K562 (cell line): ENCODE measurements around the gene ABHD5. TPM values are rescaled to one million over a fixed set of nuclear protein-coding genes. Genes with fewer than 3 reads are reported as not detected.

Experiments
- ATAC-seq: fragments of 200-7000 bp; cut with Tn5 transposase; 3 replicates; pipeline ENCODE4 v1.9.1; 2020; ENCODE audit warnings: moderate library complexity
- BruUV-seq: library from RNA; stranded (reverse); fragments of 400-500 nt; replicated peaks from 2 replicates; lab custom pipeline; 2021; lab: Mats Ljungman, UMichigan
- CTCF ChIA-PET: fragments of 300-600 bp; formaldehyde crosslinking; extraction: SDS; loops from one replicate; lab custom pipeline; 2021; ENCODE audit warnings: low intra/inter-chr PET ratio; lab: Yijun Ruan, JAX
- POLR2A ChIA-PET: fragments of 300-600, 350-650 bp; sonication (Branson Sonifier 250); formaldehyde crosslinking; extraction: SDS; loops from one replicate; lab custom pipeline; 2021; ENCODE audit warnings: antibody characterized with exemption, inconsistent platforms; lab: Yijun Ruan, JAX
- DNase-seq, 4 experiments: peaks; one replicate each; pipeline versions ENCODE4 v3.0.0 to v3.0.0-alpha.2; 2011 to 2018; ENCODE audit warnings: low spot score in 3 of 4, mixed read lengths in 3 of 4; ENCODE audit errors: extremely low read depth in 1 of 4
- FAIRE-seq: peaks from 2 replicates; lab custom pipeline; 2011; peaks lifted over from hg19 to GRCh38; lab: Jason Lieb, UNC
- H2AFZ ChIP-seq: 2 replicates; pipeline ENCODE4 v1.6.0; 2011; ENCODE audit warnings: low read depth, low read length, control low read depth, inconsistent platforms
- H3K27ac ChIP-seq: fragments of 200-600 bp; 3 replicates; pipeline ENCODE4 v1.8.0; 2011; ENCODE audit warnings: low read depth, mild to moderate bottlenecking, control low read depth, inconsistent platforms, low read length, moderate library complexity, mixed read lengths; ENCODE audit errors: extremely low read depth
- H3K27me3 ChIP-seq, 2 experiments: fragments of 300-600 bp in 1 of 2; 2 replicates in 1 of 2; 3 replicates in 1 of 2; pipeline versions ENCODE4 v1.6.0 to v1.8.0; 2011; ENCODE audit warnings: inconsistent platforms in 2 of 2, low read length in 2 of 2, mild to moderate bottlenecking in 1 of 2, mixed read lengths in 1 of 2, moderate library complexity in 1 of 2; ENCODE audit not compliant: control insufficient read depth in 2 of 2, insufficient read depth in 2 of 2
- H3K36me3 ChIP-seq: fragments of 300-600 bp; 3 replicates; pipeline ENCODE4 v1.8.0; 2011; ENCODE audit warnings: mild to moderate bottlenecking, low read length, inconsistent platforms; ENCODE audit not compliant: control insufficient read depth, insufficient read depth
- H3K4me1 ChIP-seq, 2 experiments: fragments of 200-600 bp in 1 of 2; replicated peaks in 1 of 2; 2 replicates in 1 of 2; 3 replicates in 1 of 2; pipeline versions ENCODE4 v1.5.1 to v1.8.0; 2011; ENCODE audit warnings: inconsistent platforms in 2 of 2, low read length in 2 of 2, mild to moderate bottlenecking in 1 of 2, mixed read lengths in 1 of 2, moderate library complexity in 1 of 2; ENCODE audit not compliant: control insufficient read depth in 2 of 2, insufficient read depth in 2 of 2
- H3K4me2 ChIP-seq: 2 replicates; pipeline ENCODE4 v1.6.1; 2011; ENCODE audit warnings: low read length, control low read depth, inconsistent platforms, mixed read lengths; ENCODE audit not compliant: insufficient read depth
- H3K4me3 ChIP-seq: fragments of 200-600 bp; sonication (generic), shearing (Covaris generic); 2 replicates; pipeline ENCODE4 v1.5.1; 2016; ENCODE audit warnings: control low read depth, inconsistent platforms
- H3K79me2 ChIP-seq: fragments of 200-600 bp; 3 replicates; pipeline ENCODE4 v1.8.0; 2011; ENCODE audit warnings: low read length, inconsistent platforms; ENCODE audit not compliant: control insufficient read depth, insufficient read depth
- H3K9ac ChIP-seq, 2 experiments: 2 replicates each; pipeline versions ENCODE4 v1.6.0 to v1.6.1; 2011; ENCODE audit warnings: low read depth in 2 of 2, low read length in 2 of 2, control low read depth in 1 of 2, inconsistent platforms in 1 of 2, mild to moderate bottlenecking in 1 of 2, mixed read lengths in 1 of 2; ENCODE audit not compliant: insufficient read depth in 1 of 2
- H3K9me1 ChIP-seq: one replicate; pipeline ENCODE4 v1.6.0; 2011; ENCODE audit warnings: inconsistent platforms, mild to moderate bottlenecking, low read length, moderate library complexity; ENCODE audit not compliant: control insufficient read depth, insufficient read depth
- H3K9me3 ChIP-seq: replicated peaks from 2 replicates; pipeline ENCODE4 v1.5.1; 2011; ENCODE audit warnings: low read depth, low read length, inconsistent platforms; ENCODE audit not compliant: control insufficient read depth, insufficient read depth
- H4K20me1 ChIP-seq: replicated peaks from 2 replicates; pipeline ENCODE4 v1.6.1; 2011; ENCODE audit warnings: low read length, inconsistent platforms, mixed read lengths; ENCODE audit not compliant: control insufficient read depth, insufficient read depth
- ATF2 ChIP-seq: sonication (generic); formaldehyde crosslinking; IDR thresholded peaks from 2 replicates; pipeline ENCODE4 v1.8.1; 2022; ENCODE audit warnings: missing genetic modification reagents
- ETV6 ChIP-seq, 3 experiments: fragments of 150-350 bp in 1 of 3; sonication (generic) in 1 of 3; formaldehyde crosslinking in 1 of 3; IDR thresholded peaks; 2 replicates each; pipeline versions ENCODE4 v1.6.1 to v1.8.0; 2014 to 2022; ENCODE audit warnings: borderline replicate concordance in 2 of 3, low read depth in 2 of 3, antibody characterized with exemption in 1 of 3, low read length in 1 of 3, mild to moderate bottlenecking in 1 of 3, missing genetic modification reagents in 1 of 3
- KDM2B ChIP-seq: fragments of 250-450 bp; sonication (Bioruptor Pico); IDR thresholded peaks from 2 replicates; pipeline ENCODE4 v1.8.0; 2021; ENCODE audit warnings: mild to moderate bottlenecking, moderate library complexity
- KLF13 ChIP-seq: fragments of 450-650 bp; IDR thresholded peaks from 2 replicates; pipeline ENCODE4 v1.6.1; 2016; ENCODE audit warnings: missing genetic modification characterization, low read depth, mild to moderate bottlenecking, missing compliant biosample characterization, moderate library complexity, borderline replicate concordance
- TEAD1 ChIP-seq, 2 experiments: fragments of 450-650 bp in 1 of 2; sonication (generic) in 1 of 2; formaldehyde crosslinking; IDR thresholded peaks; 2 replicates each; pipeline versions ENCODE4 v1.4.0 to v1.8.0; 2020 to 2022; ENCODE audit warnings: mild to moderate bottlenecking in 2 of 2, missing genetic modification reagents in 1 of 2
- ZNF589 ChIP-seq: fragments of 200-800 bp; sonication (Bioruptor generic); IDR thresholded peaks from 2 replicates; pipeline ENCODE4 v1.6.1; 2016; ENCODE audit warnings: low read depth, missing genetic modification characterization, missing compliant biosample characterization
- WGBS: fragments of 100-300 bp; shearing (Covaris generic); methylation state at CpG from one replicate; pipeline ENCODE4 v1.1.6; 2016; ENCODE audit warnings: low coverage, mixed read lengths; ENCODE audit not compliant: insufficient coverage; ENCODE audit errors: missing lambda C conversion rate; 5-methylcytosine and 5-hydroxymethylcytosine counted together
- in situ Hi-C: fragments of 300-500 bp; cut with MboI; formaldehyde crosslinking; loops from 4 replicates; pipeline ENCODE4 v1.15.0; 2018; ENCODE audit warnings: inconsistent platforms, mixed read lengths
- intact Hi-C: fragments of 100-400 bp; cut with micrococcal nuclease; formaldehyde crosslinking; loops from 2 replicates; pipeline ENCODE4 v1.14.2; 2022
- polyA plus RNA-seq, 8 experiments: library from polyadenylated mRNA; depleted of rRNA in 4 of 8; stranded (reverse) in 5 of 8; unstranded in 3 of 8; fragments of >200 nt; fragmentation: Nextera tagmentation in 2 of 8; fragmentation: Illumina TruSeq in 1 of 8; extraction: Ambion mirVana in 2 of 8; extraction: Trizol in 1 of 8; gene quantifications; 2 replicates each; pipeline versions ENCODE4 v1.2.1 to v1.2.3, GENCODE V29; 2011 to 2014; ENCODE audit warnings: inconsistent platforms in 1 of 8, missing spikeins in 1 of 8
- total RNA-seq, 7 experiments: library from RNA; depleted of rRNA in 6 of 7; stranded (reverse); fragments of >200 nt in 6 of 7; fragmentation: Illumina TruSeq in 2 of 7; extraction: Trizol in 2 of 7; gene quantifications; 2 replicates each; pipeline versions ENCODE4 v1.2.1 to v1.2.3, GENCODE V29; 2011 to 2021; ENCODE audit warnings: low replicate concordance in 1 of 7
- TF ChIP-seq, protein P1 (sequence below), 2 experiments: fragments of 250-450 bp in 1 of 2; fragments of 450-650 bp in 1 of 2; sonication (Bioruptor Pico) in 1 of 2; IDR thresholded peaks; 2 replicates each; pipeline versions ENCODE4 v1.6.1 to v1.8.0; 2016 to 2021; ENCODE audit warnings: mild to moderate bottlenecking in 2 of 2, moderate library complexity in 2 of 2, missing compliant biosample characterization in 1 of 2, missing genetic modification characterization in 1 of 2
- TF ChIP-seq, protein P2 (sequence below): IDR thresholded peaks from 2 replicates; pipeline ENCODE4 v1.6.1; 2016; ENCODE audit warnings: missing genetic modification characterization, missing compliant biosample characterization
- TF ChIP-seq, protein P3 (sequence below): sonication (generic); formaldehyde crosslinking; IDR thresholded peaks from 2 replicates; pipeline ENCODE4 v1.8.0; 2022; ENCODE audit warnings: mild to moderate bottlenecking, missing genetic modification reagents
- TF ChIP-seq, protein P4 (sequence below): sonication (generic); formaldehyde crosslinking; IDR thresholded peaks from 2 replicates; pipeline ENCODE4 v1.8.0; 2022; ENCODE audit warnings: mild to moderate bottlenecking, missing genetic modification reagents, borderline replicate concordance

Gene ABHD5
- total and polyA plus RNA-seq, 9 of the 15 experiments (the other 6 are each of a cell fraction or from before 2014, with no cell fraction given): 27.8 to 61.7 (median 39.9) TPM

DNA sequence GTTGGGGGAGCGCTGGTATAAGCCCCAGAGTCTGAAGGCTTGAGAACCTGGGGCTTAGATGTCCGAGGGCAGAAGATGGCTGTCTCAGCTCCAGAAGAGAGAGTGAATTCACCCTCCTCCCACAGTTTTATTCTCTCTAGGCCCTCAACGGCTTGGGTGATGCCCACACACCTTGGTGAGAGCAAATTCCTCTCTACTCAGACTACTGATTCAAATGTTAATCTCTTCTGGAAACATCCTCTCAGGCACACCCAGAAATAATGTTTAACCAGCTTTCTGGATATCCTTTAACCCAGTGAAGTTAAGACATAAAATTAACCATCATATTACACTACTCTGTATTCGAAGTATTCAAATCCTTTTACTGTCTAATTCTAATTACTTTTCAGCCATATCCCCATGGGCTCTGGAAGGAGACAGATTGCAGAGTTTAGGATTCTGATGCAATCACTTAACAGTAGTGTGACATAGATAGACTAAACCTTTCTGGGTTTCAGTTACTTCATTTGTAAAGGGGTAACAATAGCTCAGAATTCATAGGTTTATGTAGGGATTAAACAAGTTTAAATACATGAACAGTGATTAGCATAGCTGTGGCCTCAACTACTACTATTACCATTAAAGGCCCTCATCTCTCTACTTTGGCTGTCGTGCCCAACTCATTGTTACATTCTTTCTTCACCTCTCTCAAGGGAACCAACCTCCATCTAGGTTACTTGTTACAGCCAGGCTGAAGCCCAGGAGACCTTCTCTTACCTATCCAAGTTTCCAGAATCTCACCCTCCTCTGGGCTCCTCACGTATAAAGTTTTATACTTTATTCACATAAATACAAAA, 43.2 kb upstream of the ABHD5 start (continued):
- TF ChIP-seq ETV6 (IDR thresholded peaks at IDR 0.05; ENCODE audit: borderline replicate concordance in 1 of 2, low read depth in 2 of 2, low read length in 1 of 2) (0 out of 4 replicates have a peak, but pooled peaks of 1 of the 2 experiments have one; percentile 12), ETV6 (CRISPR knock-in tag; IDR thresholded peaks at IDR 0.05; ENCODE audit: borderline replicate concordance) (no peak)
- TF ChIP-seq, all 486 proteins: peak for 49

DNA sequence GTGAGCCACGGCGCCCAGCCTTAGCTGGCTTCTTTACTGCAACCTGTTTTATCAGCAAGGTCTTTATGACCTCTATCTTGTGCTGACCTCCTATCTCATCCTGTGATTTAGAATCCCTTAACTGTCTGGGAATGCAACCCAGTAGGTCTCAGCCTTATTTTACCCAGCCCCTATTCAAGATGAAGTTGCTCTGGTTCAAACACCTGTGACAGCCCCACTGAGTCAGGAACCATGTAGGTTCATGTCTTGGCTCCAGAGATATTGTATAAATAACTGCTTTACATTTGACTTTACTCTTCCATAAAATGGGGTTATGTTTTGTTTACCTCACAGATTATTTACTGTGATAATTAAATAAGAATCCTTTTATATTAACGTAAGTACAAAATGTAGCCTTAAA, 41.8 kb upstream of the ABHD5 start:
- no peak overlapping the region for H2AFZ ChIP-seq
- no peak overlapping the region for H3K4me2 ChIP-seq
- H4K20me1 ChIP-seq: no peaks in the 10 kb centered on the region
- no peaks in the 10 kb centered on the region for H3K27me3 ChIP-seq
- WGBS: 51% methylated on average over 3 of the region's 3 CpGs
- FAIRE-seq (no peak), DNase-seq (no peak), ATAC-seq (no peak)
- intact Hi-C loops (loop anchor here (2.0 kb wide), 1 partner anchor 42 kb away; the partner anchor contains the start of gene ABHD5), in situ Hi-C loops (no loop called here)
- H3K9me1 ChIP-seq: no peaks in the 10 kb centered on the region
- H3K4me1 ChIP-seq: peaks cover 3 to 36% of the 10 kb centered on the region in 2 experiments; a peak in 3 of 5 replicates
- no peak overlapping the region for H3K27ac ChIP-seq
- POLR2A ChIA-PET: interaction anchor here (0.7 to 3.3 kb wide), 7 partner anchors 9 to 41 kb away, joined by 3 to 27 read pairs (median 6); partner anchors contain the start of gene ABHD5
- H3K9ac ChIP-seq: no peak overlapping the region
- CTCF ChIA-PET: no interaction called here
- no peaks in the 10 kb centered on the region for H3K9me3 ChIP-seq
- no peaks in the 10 kb centered on the region for H3K36me3 ChIP-seq
- no peak overlapping the region for H3K4me3 ChIP-seq
- no peaks in the 10 kb centered on the region for H3K79me2 ChIP-seq
- BruUV-seq: no TSS peak
- TF ChIP-seq KLF13 (tag): no peak
- TF ChIP-seq TEAD1 (CRISPR knock-in tag; IDR thresholded peaks at IDR 0.05): no peak
- TF ChIP-seq, protein P1, sequence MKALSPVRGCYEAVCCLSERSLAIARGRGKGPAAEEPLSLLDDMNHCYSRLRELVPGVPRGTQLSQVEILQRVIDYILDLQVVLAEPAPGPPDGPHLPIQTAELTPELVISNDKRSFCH (CRISPR knock-in tag; IDR thresholded peaks at IDR 0.05): 0 out of 2 replicates have a peak, but pooled peaks have one; percentile 44
- TF ChIP-seq, protein P1 (tag; IDR thresholded peaks at IDR 0.05): no peak
- TF ChIP-seq, protein P2, sequence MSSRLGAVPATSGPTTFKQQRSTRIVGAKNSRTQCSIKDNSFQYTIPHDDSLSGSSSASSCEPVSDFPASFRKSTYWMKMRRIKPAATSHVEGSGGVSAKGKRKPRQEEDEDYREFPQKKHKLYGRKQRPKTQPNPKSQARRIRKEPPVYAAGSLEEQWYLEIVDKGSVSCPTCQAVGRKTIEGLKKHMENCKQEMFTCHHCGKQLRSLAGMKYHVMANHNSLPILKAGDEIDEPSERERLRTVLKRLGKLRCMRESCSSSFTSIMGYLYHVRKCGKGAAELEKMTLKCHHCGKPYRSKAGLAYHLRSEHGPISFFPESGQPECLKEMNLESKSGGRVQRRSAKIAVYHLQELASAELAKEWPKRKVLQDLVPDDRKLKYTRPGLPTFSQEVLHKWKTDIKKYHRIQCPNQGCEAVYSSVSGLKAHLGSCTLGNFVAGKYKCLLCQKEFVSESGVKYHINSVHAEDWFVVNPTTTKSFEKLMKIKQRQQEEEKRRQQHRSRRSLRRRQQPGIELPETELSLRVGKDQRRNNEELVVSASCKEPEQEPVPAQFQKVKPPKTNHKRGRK (tag): no peak
- TF ChIP-seq ZNF589 (CRISPR knock-in tag): peak; percentile 18; the same call in 1 of the 2 replicates
- TF ChIP-seq, protein P3, sequence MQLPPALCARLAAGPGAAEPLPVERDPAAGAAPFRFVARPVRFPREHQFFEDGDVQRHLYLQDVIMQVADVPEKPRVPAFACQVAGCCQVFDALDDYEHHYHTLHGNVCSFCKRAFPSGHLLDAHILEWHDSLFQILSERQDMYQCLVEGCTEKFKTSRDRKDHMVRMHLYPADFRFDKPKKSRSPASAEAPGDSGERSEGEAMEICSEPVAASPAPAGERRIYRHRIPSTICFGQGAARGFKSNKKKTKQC (CRISPR knock-in tag): no peak
- TF ChIP-seq ATF2 (CRISPR knock-in tag): no peak
- TF ChIP-seq, protein P4, sequence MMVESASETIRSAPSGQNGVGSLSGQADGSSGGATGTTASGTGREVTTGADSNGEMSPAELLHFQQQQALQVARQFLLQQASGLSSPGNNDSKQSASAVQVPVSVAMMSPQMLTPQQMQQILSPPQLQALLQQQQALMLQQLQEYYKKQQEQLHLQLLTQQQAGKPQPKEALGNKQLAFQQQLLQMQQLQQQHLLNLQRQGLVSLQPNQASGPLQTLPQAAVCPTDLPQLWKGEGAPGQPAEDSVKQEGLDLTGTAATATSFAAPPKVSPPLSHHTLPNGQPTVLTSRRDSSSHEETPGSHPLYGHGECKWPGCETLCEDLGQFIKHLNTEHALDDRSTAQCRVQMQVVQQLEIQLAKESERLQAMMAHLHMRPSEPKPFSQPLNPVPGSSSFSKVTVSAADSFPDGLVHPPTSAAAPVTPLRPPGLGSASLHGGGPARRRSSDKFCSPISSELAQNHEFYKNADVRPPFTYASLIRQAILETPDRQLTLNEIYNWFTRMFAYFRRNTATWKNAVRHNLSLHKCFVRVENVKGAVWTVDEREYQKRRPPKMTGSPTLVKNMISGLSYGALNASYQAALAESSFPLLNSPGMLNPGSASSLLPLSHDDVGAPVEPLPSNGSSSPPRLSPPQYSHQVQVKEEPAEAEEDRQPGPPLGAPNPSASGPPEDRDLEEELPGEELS (CRISPR knock-in tag): no peak
- TF ChIP-seq KDM2B (CRISPR knock-in tag): no peak
